ENCODE results near the gene NEU3. TPM values are rescaled to one million over a fixed set of nuclear protein-coding genes. Genes with fewer than 3 reads are reported as not detected.
"Not testable (repeated sequence)": the region's sequence is repeated elsewhere in the genome, so short reads cannot be mapped to it uniquely, and the experiment has no call there.

Gene NEU3
- total RNA-seq, 1 experiment from 2014 or later = 4.9 TPM

- DNase-seq = no peak
- H3K4me3 ChIP-seq = no peak overlapping the region
- H3K27me3 ChIP-seq = no peaks in the 10 kb centered on the region
- H3K9me3 ChIP-seq = no peaks in the 10 kb centered on the region
- H3K36me3 ChIP-seq = peaks cover 63% of the 10 kb centered on the region
Measured at GRCh38 chr11:74970852-74971395, 17.8 kb upstream of the NEU3 start.

- Histone ChIP-seq H3K27me3 (no peaks in the 10 kb centered on the region), H3K9me3 (no peaks in the 10 kb centered on the region), H3K4me3 (no peak overlapping the region), H3K36me3 (peaks cover 62% of the 10 kb centered on the region)
- no peak for DNase-seq
Measured at GRCh38 chr11:74971424-74971823, 17.3 kb upstream of the NEU3 start.

GRCh38 chr11:74978041-74978440, 10.7 kb upstream of the NEU3 start:
- Histone ChIP-seq H3K4me3 (no peak overlapping the region), H3K36me3 (peaks cover 53% of the 10 kb centered on the region), H3K9me3 (no peaks in the 10 kb centered on the region), H3K27me3 (no peaks in the 10 kb centered on the region)
- DNase-seq = no peak

GRCh38 chr11:74980634-74981033, 8.1 kb upstream of the NEU3 start:
- no peaks in the 10 kb centered on the region for H3K27me3 ChIP-seq
- no peak for DNase-seq
- H3K4me3 ChIP-seq = no peak overlapping the region
- peaks cover 34% of the 10 kb centered on the region for H3K36me3 ChIP-seq
- H3K9me3 ChIP-seq = no peaks in the 10 kb centered on the region

- no peak for DNase-seq
- no peak overlapping the region for H3K4me3 ChIP-seq
Measured at GRCh38 chr11:74981888-74982287, 6.8 kb upstream of the NEU3 start.

GRCh38 chr11:74984070-74984469, 4.7 kb upstream of the NEU3 start:
- DNase-seq = no peak
- H3K4me3 ChIP-seq = no peak overlapping the region
- peaks cover 14% of the 10 kb centered on the region for H3K36me3 ChIP-seq
- H3K9me3 ChIP-seq = no peaks in the 10 kb centered on the region
- no peaks in the 10 kb centered on the region for H3K27me3 ChIP-seq

More at GRCh38 chr11:74981888-74982287, 6.8 kb upstream of the NEU3 start:
- Histone ChIP-seq H3K36me3 (peaks cover 30% of the 10 kb centered on the region), H3K9me3 (no peaks in the 10 kb centered on the region), H3K27me3 (no peaks in the 10 kb centered on the region)

GRCh38 chr11:74984730-74985129, 4.0 kb upstream of the NEU3 start:
- Histone ChIP-seq H3K4me3 (no peak overlapping the region), H3K36me3 (peaks cover 9% of the 10 kb centered on the region), H3K9me3 (no peaks in the 10 kb centered on the region), H3K27me3 (no peaks in the 10 kb centered on the region)
- DNase-seq = no peak

- peak; percentile 1 for DNase-seq
- no peaks in the 10 kb centered on the region for H3K9me3 ChIP-seq
- peaks cover under 1% of the 10 kb centered on the region for H3K36me3 ChIP-seq
- H3K4me3 ChIP-seq = peak overlapping the region; percentile 83
- no peaks in the 10 kb centered on the region for H3K27me3 ChIP-seq
Measured at GRCh38 chr11:74989260-74989638, 516 bp downstream of the NEU3 start.

GRCh38 chr11:74990150-74990549, 1.4 kb downstream of the NEU3 start:
- not testable (repeated sequence) for H3K9me3 ChIP-seq, H3K36me3 ChIP-seq, DNase-seq, H3K27me3 ChIP-seq, H3K4me3 ChIP-seq

- Histone ChIP-seq H3K9me3 (no peaks in the 10 kb centered on the region), H3K36me3 (peaks cover 8% of the 10 kb centered on the region), H3K4me3 (no peak overlapping the region), H3K27me3 (no peaks in the 10 kb centered on the region)
- DNase-seq = no peak
Measured at GRCh38 chr11:74990941-74991340, 2.2 kb downstream of the NEU3 start.

- H3K36me3 ChIP-seq = peaks cover 17% of the 10 kb centered on the region
- DNase-seq = no peak
- no peak overlapping the region for H3K4me3 ChIP-seq
- no peaks in the 10 kb centered on the region for H3K27me3 ChIP-seq
- no peaks in the 10 kb centered on the region for H3K9me3 ChIP-seq
Measured at GRCh38 chr11:74992852-74993251, 4.1 kb downstream of the NEU3 start.

- peaks cover 15% of the 10 kb centered on the region for H3K36me3 ChIP-seq
- H3K27me3 ChIP-seq = no peaks in the 10 kb centered on the region
- DNase-seq = no peak
- H3K9me3 ChIP-seq = no peaks in the 10 kb centered on the region
- H3K4me3 ChIP-seq = no peak overlapping the region
Measured at GRCh38 chr11:75000975-75001354, 12.2 kb downstream of the NEU3 start.

- H3K27me3 ChIP-seq = no peaks in the 10 kb centered on the region
- H3K36me3 ChIP-seq = peaks cover 17% of the 10 kb centered on the region
- no peak for DNase-seq
- H3K4me3 ChIP-seq = no peak overlapping the region
- H3K9me3 ChIP-seq = no peaks in the 10 kb centered on the region
Measured at GRCh38 chr11:75001686-75002085, 13.0 kb downstream of the NEU3 start.

- no peaks in the 10 kb centered on the region for H3K27me3 ChIP-seq
- no peaks in the 10 kb centered on the region for H3K9me3 ChIP-seq
- DNase-seq = no peak
- no peak overlapping the region for H3K4me3 ChIP-seq
- H3K36me3 ChIP-seq = peaks cover 17% of the 10 kb centered on the region
Measured at GRCh38 chr11:75002516-75002915, 13.8 kb downstream of the NEU3 start.

GRCh38 chr11:75004215-75004614, 15.5 kb downstream of the NEU3 start:
- no peak for DNase-seq
- H3K27me3 ChIP-seq = no peaks in the 10 kb centered on the region
- peaks cover 19% of the 10 kb centered on the region for H3K36me3 ChIP-seq
- H3K4me3 ChIP-seq = no peak overlapping the region
- H3K9me3 ChIP-seq = no peaks in the 10 kb centered on the region

GRCh38 chr11:75011357-75011756, 22.6 kb downstream of the NEU3 start:
- peaks cover 16% of the 10 kb centered on the region for H3K36me3 ChIP-seq
- no peaks in the 10 kb centered on the region for H3K27me3 ChIP-seq
- H3K4me3 ChIP-seq = no peak overlapping the region
- no peaks in the 10 kb centered on the region for H3K9me3 ChIP-seq
- DNase-seq = no peak

GRCh38 chr11:75011872-75012271, 23.1 kb downstream of the NEU3 start:
- no peaks in the 10 kb centered on the region for H3K27me3 ChIP-seq
- DNase-seq = no peak
- H3K36me3 ChIP-seq = peaks cover 11% of the 10 kb centered on the region
- H3K4me3 ChIP-seq = no peak overlapping the region
- no peaks in the 10 kb centered on the region for H3K9me3 ChIP-seq

GRCh38 chr11:75013051-75013450, 24.3 kb downstream of the NEU3 start:
- no peak for DNase-seq
- Histone ChIP-seq H3K4me3 (no peak overlapping the region), H3K27me3 (no peaks in the 10 kb centered on the region), H3K36me3 (peaks cover 6% of the 10 kb centered on the region; the same call in 1 of the 2 replicates), H3K9me3 (no peaks in the 10 kb centered on the region)

GRCh38 chr11:75014129-75014528, 25.4 kb downstream of the NEU3 start:
- Histone ChIP-seq H3K9me3 (no peaks in the 10 kb centered on the region), H3K36me3 (peaks cover 6% of the 10 kb centered on the region; the same call in 1 of the 2 replicates), H3K4me3 (no peak overlapping the region), H3K27me3 (no peaks in the 10 kb centered on the region)
- peak; percentile 42 for DNase-seq

Data from MG63 (cell line).